Endothelial cell (in vitro differentiated cells): ENCODE data around the gene DNAAF8. TPM values are rescaled to one million over a fixed set of nuclear protein-coding genes. Genes with fewer than 3 reads are reported as not detected.

ENCODE experiments used
- DNase-seq: peaks from one replicate; pipeline ENCODE4 v3.0.0; 2021; ENCODE audit warnings: low spot score
- H3K27ac Mint-ChIP-seq: one replicate; pipeline ENCODE4 v1.8.0; 2021; ENCODE audit warnings: mixed read lengths, inconsistent platforms; ENCODE audit not compliant: unreplicated experiment
- H3K27me3 Mint-ChIP-seq: one replicate; pipeline ENCODE4 v1.8.0; 2021; ENCODE audit warnings: mild to moderate bottlenecking, moderate library complexity, mixed read lengths, inconsistent platforms; ENCODE audit not compliant: unreplicated experiment
- H3K36me3 Mint-ChIP-seq: one replicate; pipeline ENCODE4 v1.8.0; 2021; ENCODE audit warnings: mild to moderate bottlenecking, low read depth, mixed read lengths, inconsistent platforms; ENCODE audit not compliant: unreplicated experiment
- H3K4me1 Mint-ChIP-seq: one replicate; pipeline ENCODE4 v1.8.0; 2021; ENCODE audit warnings: mild to moderate bottlenecking, mixed read lengths, inconsistent platforms; ENCODE audit not compliant: unreplicated experiment
- H3K4me3 Mint-ChIP-seq: one replicate; pipeline ENCODE4 v1.8.0; 2021; ENCODE audit warnings: mild to moderate bottlenecking, mixed read lengths, inconsistent platforms; ENCODE audit not compliant: unreplicated experiment
- H3K9me3 Mint-ChIP-seq: one replicate; pipeline ENCODE4 v1.8.0; 2021; ENCODE audit warnings: mixed read lengths, inconsistent platforms; ENCODE audit not compliant: unreplicated experiment
- CTCF ChIP-seq: fragments of 200-600 bp; sonication (generic); IDR thresholded peaks from one replicate; pipeline ENCODE4 v1.5.0; 2021; ENCODE audit warnings: antibody characterized with exemption; ENCODE audit not compliant: unreplicated experiment
- total RNA-seq: library from RNA; stranded (reverse); fragmentation: NEBNext Ultra II Directional; extraction: Animal tissue kit (Norgen Biotek cat#: 25700); gene quantifications from one replicate; pipeline ENCODE4 v1.2.1, GENCODE V29; 2021; ENCODE audit not compliant: unreplicated experiment

Gene DNAAF8
- total RNA-seq, 1 donor from 2014 or later: 0.18 TPM

GRCh38 chr16:4747906-4748681 is 13.8 kb downstream of the DNAAF8 start:
- no peak for TF ChIP-seq CTCF
- H3K27ac Mint-ChIP-seq: no peak overlapping the region
- DNase-seq: no peak
- H3K27me3 Mint-ChIP-seq: peaks cover 1% of the 10 kb centered on the region
- no peaks in the 10 kb centered on the region for H3K4me1 Mint-ChIP-seq
- no peaks in the 10 kb centered on the region for H3K9me3 Mint-ChIP-seq
- H3K4me3 Mint-ChIP-seq: no peak overlapping the region
- H3K36me3 Mint-ChIP-seq: peaks cover 13% of the 10 kb centered on the region

GRCh38 chr16:4748682-4749411 is 14.5 kb downstream of the DNAAF8 start:
- peak overlapping the region; percentile 43 for H3K4me3 Mint-ChIP-seq
- peaks cover 1% of the 10 kb centered on the region for H3K27me3 Mint-ChIP-seq
- no peaks in the 10 kb centered on the region for H3K4me1 Mint-ChIP-seq
- no peak for TF ChIP-seq CTCF
- no peak for DNase-seq
- H3K9me3 Mint-ChIP-seq: no peaks in the 10 kb centered on the region
- peak overlapping the region; percentile 76 for H3K27ac Mint-ChIP-seq
- H3K36me3 Mint-ChIP-seq: peaks cover 16% of the 10 kb centered on the region

GRCh38 chr16:4749700-4750257 is 15.4 kb downstream of the DNAAF8 start:
- H3K27me3 Mint-ChIP-seq: peaks cover 1% of the 10 kb centered on the region
- H3K27ac Mint-ChIP-seq: no peak overlapping the region
- peaks cover 18% of the 10 kb centered on the region for H3K36me3 Mint-ChIP-seq
- H3K9me3 Mint-ChIP-seq: no peaks in the 10 kb centered on the region
- TF ChIP-seq CTCF: no peak
- DNase-seq: no peak
- no peaks in the 10 kb centered on the region for H3K4me1 Mint-ChIP-seq
- no peak overlapping the region for H3K4me3 Mint-ChIP-seq

GRCh38 chr16:4750896-4751295 is 16.6 kb downstream of the DNAAF8 start:
- no peak overlapping the region for H3K27ac Mint-ChIP-seq
- no peak for DNase-seq
- H3K4me1 Mint-ChIP-seq: no peaks in the 10 kb centered on the region
- H3K36me3 Mint-ChIP-seq: peaks cover 27% of the 10 kb centered on the region
- peaks cover 1% of the 10 kb centered on the region for H3K27me3 Mint-ChIP-seq
- no peak overlapping the region for H3K4me3 Mint-ChIP-seq
- no peaks in the 10 kb centered on the region for H3K9me3 Mint-ChIP-seq
- no peak for TF ChIP-seq CTCF
